ENCODE data around the gene LONRF2.
"Not testable (repeated sequence)": the region's sequence is repeated elsewhere in the genome, so short reads cannot be mapped to it uniquely, and the experiment has no call there.

The LONRF2 gene

DNA sequence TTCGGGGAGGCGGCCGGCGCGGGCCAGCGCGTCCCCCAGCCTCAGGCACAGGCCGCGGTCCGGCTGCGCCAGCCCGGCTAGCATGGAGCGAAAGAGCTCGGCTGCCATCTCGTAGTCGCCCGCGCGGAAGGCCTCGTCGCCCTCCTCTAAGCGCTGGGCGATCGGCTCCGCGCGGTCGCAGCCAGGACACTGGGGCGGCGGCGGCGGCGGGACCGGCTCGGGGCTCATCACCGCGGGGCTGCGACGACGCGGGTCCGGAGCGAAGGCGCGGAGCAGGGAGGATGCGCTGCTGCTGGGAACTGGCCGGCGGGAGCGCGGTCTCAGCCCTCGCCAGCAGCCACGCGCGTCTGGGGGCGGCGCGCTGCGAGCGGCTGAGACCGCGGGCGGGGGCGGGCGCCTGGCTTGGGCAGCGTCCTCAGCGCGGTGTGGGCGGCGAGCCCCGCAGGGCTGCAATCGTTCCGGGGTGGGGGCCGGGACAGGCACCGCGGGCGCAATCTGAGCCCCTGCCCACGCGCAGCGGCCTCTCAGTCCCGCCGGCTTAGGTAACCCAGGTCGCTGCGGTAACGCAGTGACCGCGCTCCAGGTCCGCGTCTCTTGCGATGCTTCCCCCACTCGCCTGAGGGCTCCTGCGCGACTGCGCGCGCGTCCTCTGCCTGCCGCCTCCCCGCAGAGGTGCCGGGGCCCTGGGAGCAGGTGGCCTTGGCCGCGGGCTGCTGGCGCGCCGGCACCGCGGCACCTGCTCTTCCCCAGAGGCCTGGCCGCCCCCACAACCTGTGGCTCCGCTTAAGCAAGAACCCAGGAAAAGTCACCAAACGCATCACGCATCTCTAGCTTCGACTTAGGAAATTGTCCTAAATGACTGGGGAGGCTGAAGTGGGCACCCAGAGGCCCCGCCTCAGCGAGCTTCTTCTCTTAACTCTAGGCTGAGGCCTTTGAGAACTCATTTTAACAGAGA, at the start of gene LONRF2:
Gene LONRF2 (minus strand): TSS at position 636 of the 955 bp plus-strand sequence. CDS start 408 bp downstream, at position 228.
- peaks cover 40% of the 10 kb centered on the region for H3K27me3 ChIP-seq (replicated peaks; ENCODE audit: control insufficient read depth, insufficient read depth, low read length)
- no peaks in the 10 kb centered on the region for H3K4me1 ChIP-seq (ENCODE audit: control insufficient read depth, insufficient read depth, low read length)
- DNase-seq (ENCODE audit: low read depth), result peak; percentile 75
- H3K36me3 ChIP-seq (ENCODE audit: control insufficient read depth, insufficient read depth, low read length, severe bottlenecking), result no peaks in the 10 kb centered on the region
- H3K9me3 ChIP-seq (ENCODE audit: control insufficient read depth, low read length), result peaks cover 21% of the 10 kb centered on the region
- H3K4me3 ChIP-seq (ENCODE audit: low read length), result peak within 1 kb of the TSS; percentile 73
- no peak within 1 kb of the TSS for H3K9ac ChIP-seq (ENCODE audit: low read length)

- peaks cover 25% of the 10 kb centered on the region for H3K9me3 ChIP-seq (ENCODE audit: control insufficient read depth, low read length)
- H3K9ac ChIP-seq (ENCODE audit: low read length), result no peak overlapping the region
- H3K4me3 ChIP-seq (ENCODE audit: low read length), result no peak overlapping the region
- H3K27me3 ChIP-seq (replicated peaks; ENCODE audit: control insufficient read depth, insufficient read depth, low read length), result peaks cover 10% of the 10 kb centered on the region
- no peaks in the 10 kb centered on the region for H3K36me3 ChIP-seq (ENCODE audit: control insufficient read depth, insufficient read depth, low read length, severe bottlenecking)
- peak; percentile 1 for DNase-seq (ENCODE audit: low read depth)
- H3K4me1 ChIP-seq (ENCODE audit: control insufficient read depth, insufficient read depth, low read length), result peaks cover 14% of the 10 kb centered on the region
Observed at GRCh38 chr2:100367163-100367562, 44.9 kb upstream of the LONRF2 start.

- H3K4me3 ChIP-seq (ENCODE audit: low read length), result no peak overlapping the region
- no peak overlapping the region for H3K9ac ChIP-seq (ENCODE audit: low read length)
- DNase-seq (ENCODE audit: low read depth), result peak; percentile 61
- peaks cover 18% of the 10 kb centered on the region for H3K9me3 ChIP-seq (ENCODE audit: control insufficient read depth, low read length)
- H3K27me3 ChIP-seq (replicated peaks; ENCODE audit: control insufficient read depth, insufficient read depth, low read length), result peaks cover 10% of the 10 kb centered on the region
- no peaks in the 10 kb centered on the region for H3K36me3 ChIP-seq (ENCODE audit: control insufficient read depth, insufficient read depth, low read length, severe bottlenecking)
- H3K4me1 ChIP-seq (ENCODE audit: control insufficient read depth, insufficient read depth, low read length), result peaks cover 14% of the 10 kb centered on the region
Observed at GRCh38 chr2:100365434-100365833, 43.1 kb upstream of the LONRF2 start.

DNA sequence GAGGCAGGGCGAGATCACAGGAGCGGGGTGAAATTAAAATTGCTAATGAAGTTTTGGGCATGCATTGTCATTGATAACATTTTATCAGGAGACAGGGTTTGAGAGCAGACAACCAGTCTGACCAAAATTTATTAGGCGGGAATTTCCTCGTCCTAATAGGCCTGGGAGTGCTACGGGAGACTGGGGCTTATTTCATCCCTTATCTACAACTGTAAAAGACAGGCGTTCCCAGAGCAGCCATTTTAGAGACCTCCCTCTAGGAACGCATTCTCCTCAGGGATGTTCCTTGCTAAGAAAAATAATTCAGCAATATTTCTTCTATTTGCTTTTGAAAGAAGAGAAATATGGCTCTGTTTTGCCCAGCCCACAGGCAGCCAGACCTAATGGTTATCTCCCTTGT, 40.0 kb upstream of the LONRF2 start:
- H3K9ac ChIP-seq (ENCODE audit: low read length); DNase-seq (ENCODE audit: low read depth); H3K4me3 ChIP-seq (ENCODE audit: low read length); H3K9me3 ChIP-seq (ENCODE audit: control insufficient read depth, low read length); H3K27me3 ChIP-seq (replicated peaks; ENCODE audit: control insufficient read depth, insufficient read depth, low read length); H3K36me3 ChIP-seq (ENCODE audit: control insufficient read depth, insufficient read depth, low read length, severe bottlenecking): not testable (repeated sequence)
- peaks cover 14% of the 10 kb centered on the region for H3K4me1 ChIP-seq (ENCODE audit: control insufficient read depth, insufficient read depth, low read length)

- no peak for DNase-seq (ENCODE audit: low read depth)
- Histone ChIP-seq H3K9me3 (ENCODE audit: control insufficient read depth, low read length) (peaks cover 9% of the 10 kb centered on the region), H3K36me3 (ENCODE audit: control insufficient read depth, insufficient read depth, low read length, severe bottlenecking) (no peaks in the 10 kb centered on the region), H3K9ac (ENCODE audit: low read length) (no peak overlapping the region), H3K27me3 (replicated peaks; ENCODE audit: control insufficient read depth, insufficient read depth, low read length) (peaks cover 4% of the 10 kb centered on the region), H3K4me1 (ENCODE audit: control insufficient read depth, insufficient read depth, low read length) (peaks cover 2% of the 10 kb centered on the region), H3K4me3 (ENCODE audit: low read length) (no peak overlapping the region)
Observed at GRCh38 chr2:100359576-100359975, 37.3 kb upstream of the LONRF2 start.

GRCh38 chr2:100358554-100358953, 36.3 kb upstream of the LONRF2 start:
- Histone ChIP-seq H3K9ac (ENCODE audit: low read length) (no peak overlapping the region), H3K27me3 (replicated peaks; ENCODE audit: control insufficient read depth, insufficient read depth, low read length) (peaks cover 4% of the 10 kb centered on the region), H3K4me1 (ENCODE audit: control insufficient read depth, insufficient read depth, low read length) (no peaks in the 10 kb centered on the region), H3K9me3 (ENCODE audit: control insufficient read depth, low read length) (peaks cover 9% of the 10 kb centered on the region), H3K36me3 (ENCODE audit: control insufficient read depth, insufficient read depth, low read length, severe bottlenecking) (no peaks in the 10 kb centered on the region), H3K4me3 (ENCODE audit: low read length) (no peak overlapping the region)
- no peak for DNase-seq (ENCODE audit: low read depth)

DNA sequence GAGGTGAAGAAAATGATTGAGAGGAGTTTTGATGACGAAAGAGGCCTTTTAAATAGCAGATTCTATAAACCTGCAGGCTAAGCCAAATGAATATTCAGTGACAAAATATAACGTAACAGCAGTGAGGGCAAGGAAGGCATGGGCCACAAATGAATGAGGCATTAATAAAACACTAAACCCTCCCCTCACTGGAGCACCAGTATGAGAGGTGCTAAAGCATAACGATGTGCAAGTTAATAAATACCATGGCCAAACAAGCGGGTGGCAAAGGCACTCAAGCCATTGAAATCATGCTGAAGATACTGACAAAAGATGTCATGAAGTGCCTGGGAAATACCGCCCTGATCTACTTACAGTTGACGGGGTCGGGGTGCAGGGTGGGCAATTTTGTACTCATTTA, 30.2 kb upstream of the LONRF2 start:
- H3K9me3 ChIP-seq (ENCODE audit: control insufficient read depth, low read length), result no peaks in the 10 kb centered on the region
- no peaks in the 10 kb centered on the region for H3K4me1 ChIP-seq (ENCODE audit: control insufficient read depth, insufficient read depth, low read length)
- no peak overlapping the region for H3K4me3 ChIP-seq (ENCODE audit: low read length)
- no peak overlapping the region for H3K9ac ChIP-seq (ENCODE audit: low read length)
- no peaks in the 10 kb centered on the region for H3K36me3 ChIP-seq (ENCODE audit: control insufficient read depth, insufficient read depth, low read length, severe bottlenecking)
- H3K27me3 ChIP-seq (replicated peaks; ENCODE audit: control insufficient read depth, insufficient read depth, low read length), result peaks cover 4% of the 10 kb centered on the region
- DNase-seq (ENCODE audit: low read depth), result no peak

- Histone ChIP-seq H3K4me3 (ENCODE audit: low read length) (no peak overlapping the region), H3K4me1 (ENCODE audit: control insufficient read depth, insufficient read depth, low read length) (no peaks in the 10 kb centered on the region), H3K36me3 (ENCODE audit: control insufficient read depth, insufficient read depth, low read length, severe bottlenecking) (no peaks in the 10 kb centered on the region), H3K9me3 (ENCODE audit: control insufficient read depth, low read length) (no peaks in the 10 kb centered on the region), H3K27me3 (replicated peaks; ENCODE audit: control insufficient read depth, insufficient read depth, low read length) (peaks cover 4% of the 10 kb centered on the region), H3K9ac (ENCODE audit: low read length) (no peak overlapping the region)
- DNase-seq (ENCODE audit: low read depth), result peak; percentile 15
Observed at GRCh38 chr2:100350661-100351185, 28.4 kb upstream of the LONRF2 start.

DNA sequence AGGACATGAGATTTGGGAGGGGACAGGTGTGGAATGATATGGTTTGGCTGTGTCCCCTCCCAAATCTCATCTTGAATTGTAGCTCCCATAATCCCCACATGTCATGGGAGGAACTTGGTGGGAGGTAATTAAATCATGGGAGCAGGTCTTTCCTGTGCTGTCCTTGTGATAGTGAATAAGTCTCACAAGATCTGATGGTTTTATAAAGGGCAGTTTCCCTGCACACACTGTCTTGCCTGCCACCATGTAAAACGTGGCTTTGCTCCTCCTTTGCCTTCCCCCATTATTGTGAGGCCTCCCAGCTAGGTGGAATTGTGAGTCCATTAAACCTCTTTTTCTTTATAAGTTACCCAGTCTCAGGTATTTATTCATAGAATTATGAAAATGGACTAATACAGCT, 22.8 kb upstream of the LONRF2 start:
- not testable (repeated sequence) for H3K9me3 ChIP-seq (ENCODE audit: control insufficient read depth, low read length); H3K4me1 ChIP-seq (ENCODE audit: control insufficient read depth, insufficient read depth, low read length); H3K9ac ChIP-seq (ENCODE audit: low read length); H3K4me3 ChIP-seq (ENCODE audit: low read length); DNase-seq (ENCODE audit: low read depth); H3K36me3 ChIP-seq (ENCODE audit: control insufficient read depth, insufficient read depth, low read length, severe bottlenecking); H3K27me3 ChIP-seq (replicated peaks; ENCODE audit: control insufficient read depth, insufficient read depth, low read length)

DNA sequence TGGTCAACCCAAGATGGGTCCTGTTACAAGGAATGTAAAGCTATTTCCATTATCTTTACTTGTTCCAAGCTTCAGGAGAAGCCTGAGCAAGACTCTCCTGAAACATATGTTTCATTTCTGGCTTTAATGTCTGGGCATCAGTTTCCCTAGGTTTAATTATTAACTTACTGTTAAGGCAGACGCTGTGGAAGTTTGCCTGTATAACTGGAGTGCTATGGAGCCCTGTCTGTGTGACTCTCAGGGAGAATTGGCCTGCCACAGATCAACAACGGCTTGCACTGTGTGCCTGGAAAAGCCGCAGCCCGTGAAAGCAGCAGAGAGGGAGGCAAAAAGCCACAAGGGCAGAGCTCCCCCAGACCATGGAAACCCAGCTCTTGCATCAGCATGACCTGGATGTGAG, 22.1 kb upstream of the LONRF2 start:
- no peak for DNase-seq (ENCODE audit: low read depth)
- no peak overlapping the region for H3K9ac ChIP-seq (ENCODE audit: low read length)

DNA sequence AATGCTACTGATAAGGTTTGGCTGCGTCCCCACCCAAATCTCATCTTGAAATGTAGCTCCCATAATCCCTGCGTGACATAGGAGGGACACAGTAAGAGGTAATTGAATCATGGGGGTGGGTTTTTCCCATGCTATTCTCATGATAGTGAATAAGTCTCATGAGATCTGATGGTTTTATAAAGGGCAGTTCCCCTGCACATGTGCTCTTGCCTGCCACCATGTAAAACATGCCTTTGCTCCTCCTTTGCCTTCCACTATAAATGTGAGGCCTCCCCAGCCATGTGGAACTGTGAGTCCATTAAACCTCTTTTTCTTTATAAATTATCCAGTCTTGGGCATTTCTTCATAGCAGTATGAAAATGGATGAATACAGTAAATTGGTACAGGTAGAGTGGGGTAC, 20.2 kb upstream of the LONRF2 start:
- not testable (repeated sequence) for H3K9ac ChIP-seq (ENCODE audit: low read length); H3K4me3 ChIP-seq (ENCODE audit: low read length); H3K36me3 ChIP-seq (ENCODE audit: control insufficient read depth, insufficient read depth, low read length, severe bottlenecking); H3K9me3 ChIP-seq (ENCODE audit: control insufficient read depth, low read length); DNase-seq (ENCODE audit: low read depth); H3K4me1 ChIP-seq (ENCODE audit: control insufficient read depth, insufficient read depth, low read length)
- peaks cover 17% of the 10 kb centered on the region for H3K27me3 ChIP-seq (replicated peaks; ENCODE audit: control insufficient read depth, insufficient read depth, low read length)

More for the DNA sequence above, 22.1 kb upstream of the LONRF2 start:
- no peaks in the 10 kb centered on the region for H3K36me3 ChIP-seq (ENCODE audit: control insufficient read depth, insufficient read depth, low read length, severe bottlenecking)
- no peak overlapping the region for H3K4me3 ChIP-seq (ENCODE audit: low read length)
- no peaks in the 10 kb centered on the region for H3K4me1 ChIP-seq (ENCODE audit: control insufficient read depth, insufficient read depth, low read length)
- H3K9me3 ChIP-seq (ENCODE audit: control insufficient read depth, low read length), result peaks cover 4% of the 10 kb centered on the region
- peaks cover 10% of the 10 kb centered on the region for H3K27me3 ChIP-seq (replicated peaks; ENCODE audit: control insufficient read depth, insufficient read depth, low read length)
